HFFc6 (cell line): ENCODE results near the gene NFIA. TPM values are rescaled to one million over a fixed set of nuclear protein-coding genes. Genes with fewer than 3 reads are reported as not detected.

ENCODE experiments used
- DNase-seq: peaks from one replicate; pipeline ENCODE4 v3.0.0-alpha.2; 2018
- H3K27ac Mint-ChIP-seq: 2 replicates; pipeline ENCODE4 v1.8.0; 2020; ENCODE audit warnings: mild to moderate bottlenecking, mixed read lengths
- H3K27me3 Mint-ChIP-seq: 2 replicates; pipeline ENCODE4 v1.8.0; 2021; ENCODE audit warnings: mild to moderate bottlenecking, moderate library complexity, mixed read lengths; ENCODE audit not compliant: insufficient read depth
- H3K36me3 Mint-ChIP-seq: 2 replicates; pipeline ENCODE4 v1.8.0; 2021; ENCODE audit warnings: low read depth, mixed read lengths
- H3K4me1 Mint-ChIP-seq: 2 replicates; pipeline ENCODE4 v1.8.0; 2020; ENCODE audit warnings: low read depth, mixed read lengths
- H3K4me3 Mint-ChIP-seq: 2 replicates; pipeline ENCODE4 v1.8.0; 2020; ENCODE audit warnings: mild to moderate bottlenecking, moderate library complexity, mixed read lengths
- H3K9me3 Mint-ChIP-seq: 2 replicates; pipeline ENCODE4 v1.8.0; 2020; ENCODE audit warnings: mild to moderate bottlenecking, mixed read lengths
- total RNA-seq, 6 experiments: library from RNA; stranded (reverse); fragmentation: NEBNext Ultra II Directional; extraction: Animal tissue kit (Norgen Biotek cat#: 25700); gene quantifications; 2 replicates in 1 of 6; 3 replicates in 5 of 6; pipeline ENCODE4 v1.2.3, GENCODE V29; 2021
- TF ChIP-seq, protein P1 (sequence below): fragments of 200-600 bp; sonication (generic); IDR thresholded peaks from 2 replicates; pipeline ENCODE4 v1.5.0; 2021; ENCODE audit warnings: antibody characterized with exemption, mild to moderate bottlenecking

The NFIA gene
- total RNA-seq, 6 experiments from 2014 or later = 8.5 to 11.3 (median 10.4) TPM

DNA sequence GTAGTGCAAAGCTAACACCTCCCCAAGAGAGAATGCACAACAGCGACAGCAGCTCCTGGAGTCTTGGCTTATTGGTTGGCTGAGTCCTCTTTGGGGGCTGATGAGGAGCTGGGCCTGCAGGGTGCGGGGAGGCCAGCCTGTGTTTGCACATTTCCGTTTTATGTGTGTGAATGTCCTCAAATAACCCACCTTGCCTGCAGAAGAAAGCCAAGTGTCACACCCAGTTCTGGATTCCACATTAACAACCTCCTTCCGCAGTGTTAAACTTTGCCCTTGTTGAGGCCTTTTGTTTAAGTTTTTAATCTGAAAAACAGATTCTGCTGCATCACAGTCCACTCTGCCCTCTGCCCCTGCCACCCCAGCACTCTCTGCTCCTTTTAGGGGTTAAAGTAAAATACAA lies 368.1 kb downstream of the NFIA start:
- no peak for DNase-seq
- Mint-ChIP-seq H3K4me3 (no peak overlapping the region), H3K36me3 (no peaks in the 10 kb centered on the region), H3K9me3 (no peaks in the 10 kb centered on the region), H3K27ac (no peak overlapping the region), H3K4me1 (peaks cover 22% of the 10 kb centered on the region), H3K27me3 (no peaks in the 10 kb centered on the region)
- TF ChIP-seq, protein P1, sequence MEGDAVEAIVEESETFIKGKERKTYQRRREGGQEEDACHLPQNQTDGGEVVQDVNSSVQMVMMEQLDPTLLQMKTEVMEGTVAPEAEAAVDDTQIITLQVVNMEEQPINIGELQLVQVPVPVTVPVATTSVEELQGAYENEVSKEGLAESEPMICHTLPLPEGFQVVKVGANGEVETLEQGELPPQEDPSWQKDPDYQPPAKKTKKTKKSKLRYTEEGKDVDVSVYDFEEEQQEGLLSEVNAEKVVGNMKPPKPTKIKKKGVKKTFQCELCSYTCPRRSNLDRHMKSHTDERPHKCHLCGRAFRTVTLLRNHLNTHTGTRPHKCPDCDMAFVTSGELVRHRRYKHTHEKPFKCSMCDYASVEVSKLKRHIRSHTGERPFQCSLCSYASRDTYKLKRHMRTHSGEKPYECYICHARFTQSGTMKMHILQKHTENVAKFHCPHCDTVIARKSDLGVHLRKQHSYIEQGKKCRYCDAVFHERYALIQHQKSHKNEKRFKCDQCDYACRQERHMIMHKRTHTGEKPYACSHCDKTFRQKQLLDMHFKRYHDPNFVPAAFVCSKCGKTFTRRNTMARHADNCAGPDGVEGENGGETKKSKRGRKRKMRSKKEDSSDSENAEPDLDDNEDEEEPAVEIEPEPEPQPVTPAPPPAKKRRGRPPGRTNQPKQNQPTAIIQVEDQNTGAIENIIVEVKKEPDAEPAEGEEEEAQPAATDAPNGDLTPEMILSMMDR = no peak

DNA sequence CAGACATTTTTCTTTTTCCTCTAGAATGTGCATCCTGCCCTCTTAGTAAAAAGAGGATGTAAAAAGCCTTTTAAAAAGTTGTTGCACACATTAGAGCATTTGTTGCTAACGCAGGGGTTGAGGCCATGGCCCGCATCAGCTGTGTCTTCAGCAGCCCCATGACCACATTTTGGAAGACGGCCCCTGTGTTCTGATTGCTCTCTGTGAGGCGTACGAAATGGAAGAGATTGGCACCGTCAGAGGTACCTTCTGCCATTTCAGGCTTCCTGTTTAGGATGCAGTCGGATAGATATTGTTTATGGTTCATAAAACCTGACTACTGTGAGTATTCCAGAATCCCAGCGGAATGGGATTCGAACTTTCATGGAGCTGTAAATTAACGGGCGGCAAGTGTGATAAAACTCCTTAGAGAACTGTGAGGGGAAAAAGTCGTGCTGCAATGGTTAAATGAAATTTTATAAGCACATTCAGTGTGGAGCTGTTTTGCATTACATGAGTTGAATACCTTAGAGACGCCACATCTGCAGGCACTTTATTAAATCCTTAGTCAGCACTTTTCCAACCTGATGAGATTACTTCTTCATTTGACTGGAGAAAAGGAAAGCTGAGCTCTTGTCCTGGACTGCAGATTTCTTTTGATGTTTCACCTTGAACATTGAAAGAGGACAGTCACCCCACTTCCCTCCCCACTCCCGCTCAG lies 368.7 kb downstream of the NFIA start:
- TF ChIP-seq, protein P1 = no peak
- Mint-ChIP-seq H3K27me3 (no peaks in the 10 kb centered on the region), H3K27ac (no peak overlapping the region), H3K4me1 (peaks cover 22% of the 10 kb centered on the region), H3K36me3 (no peaks in the 10 kb centered on the region), H3K4me3 (no peak overlapping the region), H3K9me3 (no peaks in the 10 kb centered on the region)
- no peak for DNase-seq

DNA sequence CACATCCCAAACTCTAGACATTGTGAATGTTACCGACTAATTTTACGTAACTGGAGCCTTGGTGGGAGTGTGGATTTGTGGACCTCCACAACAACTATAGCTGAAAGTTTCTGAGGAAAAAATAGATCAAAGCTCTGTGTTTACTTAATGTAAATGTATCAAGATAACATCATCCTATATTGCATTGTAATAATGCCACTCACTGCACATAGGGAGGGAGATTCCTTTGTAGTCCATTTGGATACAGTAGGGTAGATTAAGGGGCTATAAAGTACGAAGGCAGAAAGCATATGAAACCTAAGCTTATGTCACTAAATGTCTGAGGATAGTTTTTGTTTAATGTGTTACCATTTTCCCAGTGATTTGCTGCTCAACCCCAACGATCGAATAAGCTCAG lies 369.2 kb downstream of the NFIA start:
- H3K4me1 Mint-ChIP-seq = peaks cover 22% of the 10 kb centered on the region
- no peaks in the 10 kb centered on the region for H3K27me3 Mint-ChIP-seq
- H3K4me3 Mint-ChIP-seq = no peak overlapping the region
- H3K27ac Mint-ChIP-seq = no peak overlapping the region
- H3K36me3 Mint-ChIP-seq = no peaks in the 10 kb centered on the region
- DNase-seq = no peak
- H3K9me3 Mint-ChIP-seq = no peaks in the 10 kb centered on the region
- TF ChIP-seq, protein P1 = no peak

DNA sequence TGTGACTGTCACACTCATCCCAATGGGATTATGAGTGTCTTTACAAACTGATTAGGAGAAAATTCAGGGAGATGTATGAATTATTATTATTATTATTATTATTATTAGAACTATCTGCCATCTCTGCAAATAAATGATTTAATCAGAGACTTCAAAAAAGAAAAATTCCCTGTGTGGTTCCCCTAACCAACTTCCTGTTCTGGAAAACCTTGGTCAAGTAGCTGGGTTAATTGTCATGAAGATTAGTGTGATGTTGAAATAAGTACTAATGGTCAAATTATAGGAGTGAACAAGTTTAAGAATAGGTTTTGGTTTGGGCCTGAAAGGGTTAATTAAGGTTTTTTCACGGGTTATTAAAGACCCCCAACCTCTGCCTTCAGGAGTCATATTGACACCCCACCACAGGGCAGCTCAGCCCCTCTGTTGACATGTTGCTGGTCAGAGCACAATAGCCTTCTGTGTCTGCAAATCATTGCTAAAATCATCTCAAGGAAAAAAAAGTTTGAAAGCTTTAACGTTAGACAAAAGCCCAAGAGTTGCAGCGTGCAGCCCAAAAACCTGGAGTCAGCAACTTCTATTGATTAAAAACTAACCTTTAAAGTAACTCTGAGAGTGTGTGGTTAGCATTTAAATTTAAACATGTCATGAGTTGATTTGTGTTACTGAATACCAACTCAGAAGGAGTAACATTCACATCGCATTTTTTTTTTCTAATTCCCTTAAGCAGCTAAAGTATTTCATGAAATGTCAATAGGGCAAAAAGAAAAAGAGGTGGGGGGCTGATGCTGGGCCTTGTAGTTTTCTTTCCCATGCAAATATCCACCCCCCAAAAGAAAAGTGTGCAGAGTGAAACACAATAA lies 370.0 kb downstream of the NFIA start:
- TF ChIP-seq, protein P1 = no peak
- no peak overlapping the region for H3K4me3 Mint-ChIP-seq
- no peaks in the 10 kb centered on the region for H3K27me3 Mint-ChIP-seq
- H3K27ac Mint-ChIP-seq = no peak overlapping the region; the same call in 1 of the 2 replicates
- H3K9me3 Mint-ChIP-seq = no peaks in the 10 kb centered on the region
- no peaks in the 10 kb centered on the region for H3K36me3 Mint-ChIP-seq
- no peak for DNase-seq
- H3K4me1 Mint-ChIP-seq = peaks cover 22% of the 10 kb centered on the region

DNA sequence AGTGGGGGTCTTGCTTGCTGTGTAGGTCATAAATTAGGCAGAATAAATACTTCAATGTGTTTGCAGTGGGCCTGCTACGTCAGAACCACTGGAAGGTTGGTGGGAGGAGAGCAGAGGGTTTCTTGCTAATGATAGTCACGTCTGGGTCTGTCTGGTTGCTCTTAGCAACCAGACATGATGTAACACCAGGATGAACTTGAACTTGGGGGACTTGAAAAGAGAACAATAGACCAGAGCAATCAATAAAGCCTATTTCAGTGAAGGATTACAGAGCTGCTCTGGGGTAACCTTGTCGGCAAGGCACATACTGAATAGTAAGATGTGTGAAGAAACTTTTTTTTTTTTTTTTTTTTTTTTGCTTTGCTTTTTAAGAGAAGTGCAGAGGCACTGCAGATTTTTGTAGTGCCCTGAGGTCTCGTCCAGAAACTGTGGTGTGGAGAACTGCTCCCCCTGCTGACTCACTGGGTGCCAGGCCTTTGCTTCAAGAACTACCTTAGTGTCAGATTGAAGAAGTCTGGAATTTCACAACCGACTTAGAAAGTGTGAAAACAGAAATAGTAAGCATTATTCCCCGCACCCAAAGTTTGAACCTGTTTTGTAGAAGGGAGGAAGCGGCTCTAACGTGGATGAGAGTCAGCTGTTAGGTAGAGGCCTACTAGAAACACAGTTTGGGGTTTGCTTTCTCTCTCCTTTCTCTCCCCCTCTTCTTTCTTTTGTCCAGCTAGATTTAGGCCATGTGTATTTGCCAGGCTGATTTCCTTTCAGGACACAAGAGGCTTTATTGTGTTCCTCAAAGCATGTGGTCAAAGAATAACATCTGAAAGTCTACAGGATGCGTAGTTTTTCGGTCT lies 371.0 kb downstream of the NFIA start:
- Mint-ChIP-seq H3K4me3 (no peak overlapping the region), H3K4me1 (peaks cover 22% of the 10 kb centered on the region)

More for the DNA sequence above, 371.0 kb downstream of the NFIA start:
- no peaks in the 10 kb centered on the region for H3K36me3 Mint-ChIP-seq
- no peaks in the 10 kb centered on the region for H3K9me3 Mint-ChIP-seq
- DNase-seq = peak; percentile 81
- no peaks in the 10 kb centered on the region for H3K27me3 Mint-ChIP-seq
- H3K27ac Mint-ChIP-seq = peak overlapping the region; percentile 18
- TF ChIP-seq, protein P1 = peak; percentile 85
